HEK293 (cell line): ENCODE measurements around the gene DGKH.

ENCODE experiments used
- INSM2 ChIP-seq: fragments of 450-650 bp; formaldehyde crosslinking; IDR thresholded peaks from 2 replicates; pipeline ENCODE4 v1.5.1; 2016; ENCODE audit warnings: missing biosample characterization, missing genetic modification characterization
- OSR2 ChIP-seq: fragments of 450-650 bp; formaldehyde crosslinking; IDR thresholded peaks from 2 replicates; pipeline ENCODE4 v1.5.1; 2016; ENCODE audit warnings: missing biosample characterization, missing genetic modification characterization
- PBX3 ChIP-seq: sonication (generic); formaldehyde crosslinking; IDR thresholded peaks from 2 replicates; pipeline ENCODE4 v1.8.1; 2022; ENCODE audit warnings: mild to moderate bottlenecking, moderate library complexity, missing genetic modification reagents
- PRDM10 ChIP-seq: fragments of 450-650 bp; formaldehyde crosslinking; IDR thresholded peaks from 2 replicates; pipeline ENCODE4 v1.5.1; 2016; ENCODE audit warnings: missing biosample characterization, missing genetic modification characterization
- PRDM6 ChIP-seq: fragments of 450-650 bp; formaldehyde crosslinking; IDR thresholded peaks from 2 replicates; pipeline ENCODE4 v1.5.1; 2017; ENCODE audit warnings: missing biosample characterization, missing genetic modification characterization
- SP7 ChIP-seq: fragments of 450-650 bp; formaldehyde crosslinking; IDR thresholded peaks from 2 replicates; pipeline ENCODE4 v1.5.1; 2016; ENCODE audit warnings: missing biosample characterization, missing genetic modification characterization
- ZBTB44 ChIP-seq: fragments of 450-650 bp; IDR thresholded peaks from 2 replicates; pipeline ENCODE4 v1.5.1; 2018; ENCODE audit warnings: missing biosample characterization, mild to moderate bottlenecking, missing genetic modification characterization
- ZBTB49 ChIP-seq: fragments of 450-650 bp; formaldehyde crosslinking; IDR thresholded peaks from 2 replicates; pipeline ENCODE4 v1.5.1; 2016; ENCODE audit warnings: missing biosample characterization, missing genetic modification characterization, low read depth
- ZNF155 ChIP-seq: fragments of 450-650 bp; formaldehyde crosslinking; IDR thresholded peaks from 2 replicates; pipeline ENCODE4 v1.5.1; 2016; ENCODE audit warnings: missing biosample characterization, missing genetic modification characterization
- ZNF157 ChIP-seq: fragments of 450-650 bp; formaldehyde crosslinking; IDR thresholded peaks from 2 replicates; pipeline ENCODE4 v1.5.1; 2016; ENCODE audit warnings: missing biosample characterization, missing genetic modification characterization
- ZNF366 ChIP-seq: fragments of 450-650 bp; formaldehyde crosslinking; conservative IDR thresholded peaks from 2 replicates; pipeline ENCODE4 v1.5.1; 2016; ENCODE audit warnings: missing biosample characterization, missing genetic modification characterization
- ZNF488 ChIP-seq: fragments of 450-650 bp; formaldehyde crosslinking; IDR thresholded peaks from 2 replicates; pipeline ENCODE4 v1.5.1; 2016; ENCODE audit warnings: missing biosample characterization, missing genetic modification characterization
- ZNF529 ChIP-seq: fragments of 450-650 bp; formaldehyde crosslinking; IDR thresholded peaks from 2 replicates; pipeline ENCODE4 v1.5.1; 2017; ENCODE audit warnings: missing genetic modification characterization, missing biosample characterization; ENCODE audit not compliant: insufficient replicate concordance
- ZNF629 ChIP-seq: fragments of 450-650 bp; formaldehyde crosslinking; IDR thresholded peaks from 2 replicates; pipeline ENCODE4 v1.5.1; 2017; ENCODE audit warnings: missing biosample characterization, missing genetic modification characterization
- ZNF645 ChIP-seq: fragments of 450-650 bp; formaldehyde crosslinking; IDR thresholded peaks from 2 replicates; pipeline ENCODE4; 2016; ENCODE audit warnings: missing biosample characterization, missing genetic modification characterization
- ZNF664 ChIP-seq: fragments of 450-650 bp; formaldehyde crosslinking; IDR thresholded peaks from 2 replicates; pipeline ENCODE4 v1.5.1; 2016; ENCODE audit warnings: missing biosample characterization, missing genetic modification characterization
- ZNF707 ChIP-seq: fragments of 450-650 bp; formaldehyde crosslinking; IDR thresholded peaks from 2 replicates; pipeline ENCODE4 v1.5.1; 2016; ENCODE audit warnings: missing biosample characterization, missing genetic modification characterization
- ZNF843 ChIP-seq: fragments of 450-650 bp; formaldehyde crosslinking; IDR thresholded peaks from 2 replicates; pipeline ENCODE4 v1.5.1; 2016; ENCODE audit warnings: missing biosample characterization, missing genetic modification characterization

The DGKH gene

GRCh38 chr13:42153199-42154113, 105.0 kb downstream of the DGKH start (continued):
- TF ChIP-seq ZNF645 (tag by site-specific recombination) (no peak), ZNF488 (no peak), ZNF707 (tag by site-specific recombination) (no peak), ZNF366 (tag by site-specific recombination) (no peak), ZBTB49 (no peak), ZNF664 (tag by site-specific recombination) (0 out of 2 replicates have a peak, but pooled peaks have one; percentile 25), PRDM6 (tag by site-specific recombination) (peak; percentile 59; the same call in 1 of the 2 replicates), PBX3 (CRISPR knock-in tag) (no peak), ZNF843 (tag by site-specific recombination) (no peak), ZNF629 (tag by site-specific recombination) (0 out of 2 replicates have a peak, but pooled peaks have one; percentile 17), OSR2 (tag by site-specific recombination) (peak; percentile 76), ZNF529 (tag by site-specific recombination) (no peak), SP7 (no peak), ZNF157 (tag by site-specific recombination) (no peak), ZBTB44 (0 out of 2 replicates have a peak, but pooled peaks have one; percentile 9), INSM2 (tag by site-specific recombination) (no peak), ZNF155 (no peak), PRDM10 (tag by site-specific recombination) (no peak)
